Measurements from ENCODE around the gene GATAD2B.

- TF ChIP-seq CTCF (IDR thresholded peaks at IDR 0.05; ENCODE audit: low read length) (no peak), EZH2 (IDR thresholded peaks at IDR 0.05; ENCODE audit: borderline replicate concordance, low read length) (no peak)
Observed at GRCh38 chr1:153926405-153926804, 3.6 kb upstream of the GATAD2B start.

All from OCI-LY1 (cell line).